ENCODE data around the gene TFF1.

Gene TFF1

GRCh38 chr21:42375966-42376337, 9.6 kb upstream of the TFF1 start:
- TF ChIP-seq CTCF (IDR thresholded peaks at IDR 0.05; ENCODE audit: low read depth, low read length) = no peak
- no peak overlapping the region for H3K4me3 ChIP-seq (ENCODE audit: low read depth, low read length)

- no peak for TF ChIP-seq CTCF (IDR thresholded peaks at IDR 0.05; ENCODE audit: low read depth, low read length)
- no peak overlapping the region for H3K4me3 ChIP-seq (ENCODE audit: low read depth, low read length)
These were observed 9.2 kb upstream of the TFF1 start for GRCh38 chr21:42375506-42375905.

GRCh38 chr21:42374864-42375499, 8.6 kb upstream of the TFF1 start:
- H3K4me3 ChIP-seq (ENCODE audit: low read depth, low read length) = no peak overlapping the region
- no peak for TF ChIP-seq CTCF (IDR thresholded peaks at IDR 0.05; ENCODE audit: low read depth, low read length)

GRCh38 chr21:42374457-42374856, 8.1 kb upstream of the TFF1 start:
- no peak overlapping the region for H3K4me3 ChIP-seq (ENCODE audit: low read depth, low read length)
- TF ChIP-seq CTCF (IDR thresholded peaks at IDR 0.05; ENCODE audit: low read depth, low read length) = no peak

DNA sequence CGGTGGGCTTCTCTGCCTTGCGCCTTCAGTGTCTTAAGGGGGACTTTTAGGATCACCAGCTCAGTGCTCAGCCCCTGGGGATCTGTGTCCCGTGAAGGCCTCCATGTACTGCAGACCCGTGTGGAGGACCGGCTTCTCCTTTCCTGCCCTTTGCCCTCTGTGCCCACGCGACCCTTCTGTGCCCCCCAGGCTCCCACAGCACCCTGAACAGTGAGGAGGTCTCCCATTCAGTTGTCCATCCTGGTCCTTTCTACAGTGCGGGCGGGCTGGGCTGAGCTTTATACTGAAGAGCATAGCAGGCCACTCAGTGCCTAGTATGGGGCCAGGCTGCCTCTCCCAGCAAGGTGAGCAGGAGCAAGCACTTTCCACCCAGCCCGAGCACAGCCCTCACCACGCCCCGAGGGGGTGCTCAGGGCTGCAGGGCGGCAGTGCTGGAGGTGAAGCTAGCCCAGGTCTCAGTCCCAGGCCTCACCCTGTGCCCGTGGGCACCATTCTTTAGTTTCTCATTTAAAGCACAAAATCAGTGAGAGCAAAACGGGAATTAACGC, 7.6 kb upstream of the TFF1 start:
- H3K4me3 ChIP-seq (ENCODE audit: low read depth, low read length) = no peak overlapping the region
- TF ChIP-seq CTCF (IDR thresholded peaks at IDR 0.05; ENCODE audit: low read depth, low read length) = no peak

DNA sequence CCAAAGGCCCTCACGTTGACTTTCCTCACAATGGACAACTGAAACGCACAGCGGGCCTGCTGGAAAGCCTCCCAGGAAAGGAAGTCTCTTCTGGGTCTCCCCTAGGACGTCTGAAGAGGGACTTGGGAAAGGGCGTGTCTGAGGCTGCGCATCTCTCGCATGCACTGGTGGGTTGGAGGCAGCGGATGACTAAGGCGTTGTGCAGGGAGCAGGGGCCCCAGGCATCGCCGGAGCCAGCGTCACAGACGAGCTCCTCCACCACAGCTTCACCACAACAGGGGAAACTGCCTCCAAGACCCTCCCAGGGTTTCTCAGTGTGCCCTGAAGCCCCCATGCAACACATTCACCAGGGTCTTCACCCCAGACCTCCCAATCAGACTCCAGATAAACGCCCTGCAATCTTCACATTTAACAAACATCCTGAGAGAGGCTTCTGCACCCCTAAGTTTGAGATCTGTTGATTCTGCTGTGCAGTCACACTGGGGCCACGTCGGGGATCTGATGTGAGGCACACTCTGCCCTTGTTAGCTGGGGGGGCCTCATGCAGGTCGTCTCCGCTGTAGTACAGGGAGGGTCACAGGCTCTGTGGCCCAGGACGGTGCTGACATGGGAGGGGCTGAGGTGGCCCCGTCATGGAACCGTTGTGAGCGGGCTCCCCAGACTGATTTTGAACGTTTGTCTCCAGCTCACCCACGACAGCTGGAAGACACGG, 7.0 kb upstream of the TFF1 start:
- no peak for TF ChIP-seq CTCF (IDR thresholded peaks at IDR 0.05; ENCODE audit: low read depth, low read length)

More for the DNA sequence above, 7.0 kb upstream of the TFF1 start:
- no peak overlapping the region for H3K4me3 ChIP-seq (ENCODE audit: low read depth, low read length)
